VCaP (cell line): ENCODE measurements around the gene NRXN2.

Experiments used
- H3K27ac ChIP-seq: fragments of 450-650 bp; 2 replicates; pipeline ENCODE4 v1.5.1; 2017
- TF ChIP-seq, protein P1 (sequence below): fragments of 450-650 bp; conservative IDR thresholded peaks from 2 replicates; pipeline ENCODE4 v1.5.1; 2017; ENCODE audit warnings: mild to moderate bottlenecking, moderate library complexity

The NRXN2 gene

DNA sequence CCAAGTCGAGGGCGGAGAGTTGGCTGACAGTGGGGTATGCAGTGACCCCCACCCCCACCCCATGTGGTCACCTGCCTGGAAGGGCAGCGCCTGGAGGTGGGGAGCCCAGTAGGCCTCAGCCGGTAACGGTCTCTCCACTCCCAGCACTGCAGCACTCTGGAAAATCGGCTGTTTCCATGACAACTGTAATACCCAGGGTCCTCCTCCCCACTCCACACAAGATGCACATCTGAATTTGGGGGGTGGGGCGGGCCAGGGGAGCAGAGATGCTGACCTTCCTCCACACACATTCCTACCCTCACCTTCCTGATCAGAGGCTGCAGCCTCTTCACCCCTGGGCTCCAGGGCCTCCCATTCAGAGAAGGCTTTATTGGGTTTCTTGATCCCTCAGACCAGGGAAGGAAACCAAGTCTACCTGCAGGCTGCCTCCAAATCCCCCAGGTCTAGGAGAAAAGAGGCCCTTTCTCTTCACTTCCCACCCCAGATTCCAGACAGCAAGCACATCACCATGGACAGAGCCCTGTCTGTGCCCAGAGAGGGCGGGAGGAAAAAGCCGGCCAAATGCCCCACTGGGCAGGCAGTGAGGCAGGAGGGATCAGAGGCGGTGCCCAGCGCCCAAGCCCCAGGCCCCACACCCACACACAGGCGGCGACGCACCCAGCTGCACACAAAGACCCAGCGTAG lies 85.5 kb downstream of the NRXN2 start:
- H3K27ac ChIP-seq: no peak overlapping the region
- TF ChIP-seq, protein P1, sequence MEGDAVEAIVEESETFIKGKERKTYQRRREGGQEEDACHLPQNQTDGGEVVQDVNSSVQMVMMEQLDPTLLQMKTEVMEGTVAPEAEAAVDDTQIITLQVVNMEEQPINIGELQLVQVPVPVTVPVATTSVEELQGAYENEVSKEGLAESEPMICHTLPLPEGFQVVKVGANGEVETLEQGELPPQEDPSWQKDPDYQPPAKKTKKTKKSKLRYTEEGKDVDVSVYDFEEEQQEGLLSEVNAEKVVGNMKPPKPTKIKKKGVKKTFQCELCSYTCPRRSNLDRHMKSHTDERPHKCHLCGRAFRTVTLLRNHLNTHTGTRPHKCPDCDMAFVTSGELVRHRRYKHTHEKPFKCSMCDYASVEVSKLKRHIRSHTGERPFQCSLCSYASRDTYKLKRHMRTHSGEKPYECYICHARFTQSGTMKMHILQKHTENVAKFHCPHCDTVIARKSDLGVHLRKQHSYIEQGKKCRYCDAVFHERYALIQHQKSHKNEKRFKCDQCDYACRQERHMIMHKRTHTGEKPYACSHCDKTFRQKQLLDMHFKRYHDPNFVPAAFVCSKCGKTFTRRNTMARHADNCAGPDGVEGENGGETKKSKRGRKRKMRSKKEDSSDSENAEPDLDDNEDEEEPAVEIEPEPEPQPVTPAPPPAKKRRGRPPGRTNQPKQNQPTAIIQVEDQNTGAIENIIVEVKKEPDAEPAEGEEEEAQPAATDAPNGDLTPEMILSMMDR: no peak

DNA sequence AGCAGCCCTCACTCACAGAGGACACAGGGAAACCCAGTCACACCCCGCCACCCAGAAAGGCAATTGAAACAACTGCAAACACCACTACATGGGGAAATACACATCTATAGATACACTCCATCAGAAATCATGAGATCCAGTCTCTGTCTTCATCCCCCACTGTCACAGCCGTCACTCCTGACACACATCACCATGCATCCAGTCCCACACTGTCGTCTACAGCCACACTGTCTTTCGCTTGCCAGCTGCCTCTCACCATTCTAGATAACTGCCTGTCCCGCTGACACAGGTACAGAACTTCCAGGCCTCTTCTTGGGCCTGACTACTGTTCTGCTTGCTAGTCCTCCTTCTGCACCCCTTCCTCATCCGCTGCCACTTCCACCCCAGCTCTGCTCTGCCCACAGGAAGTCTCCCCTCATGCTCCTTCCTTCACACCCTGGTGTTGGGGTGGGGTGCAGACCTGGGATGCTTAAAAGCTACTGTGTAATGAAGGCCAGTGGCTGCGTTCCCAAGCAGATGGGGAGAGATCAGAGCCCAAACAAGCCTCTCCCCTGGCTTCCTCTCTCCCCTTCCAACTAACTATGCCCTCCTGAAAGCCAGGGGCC lies 89.3 kb downstream of the NRXN2 start:
- TF ChIP-seq, protein P1: no peak
- no peak overlapping the region for H3K27ac ChIP-seq

DNA sequence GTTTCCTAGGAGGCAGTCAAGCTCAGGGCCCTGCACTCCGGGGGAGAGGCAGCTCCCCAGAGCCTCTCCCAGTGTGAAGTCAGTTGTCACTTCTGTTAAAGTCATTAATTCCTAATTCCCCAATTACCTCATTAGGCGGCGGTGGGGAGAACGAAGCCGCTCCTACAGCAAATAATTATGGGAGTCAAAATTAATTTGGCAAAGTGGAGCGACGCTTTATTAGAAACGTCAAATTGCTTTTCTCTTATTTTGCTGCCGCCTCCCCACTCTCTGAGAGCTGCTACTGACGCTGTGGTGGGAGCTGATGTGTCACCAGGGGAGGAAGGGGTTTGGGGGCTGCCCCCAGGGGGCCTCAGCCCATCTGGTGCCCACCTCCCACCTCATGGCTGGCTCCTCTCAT lies 90.3 kb downstream of the NRXN2 start:
- TF ChIP-seq, protein P1: no peak
- H3K27ac ChIP-seq: no peak overlapping the region

DNA sequence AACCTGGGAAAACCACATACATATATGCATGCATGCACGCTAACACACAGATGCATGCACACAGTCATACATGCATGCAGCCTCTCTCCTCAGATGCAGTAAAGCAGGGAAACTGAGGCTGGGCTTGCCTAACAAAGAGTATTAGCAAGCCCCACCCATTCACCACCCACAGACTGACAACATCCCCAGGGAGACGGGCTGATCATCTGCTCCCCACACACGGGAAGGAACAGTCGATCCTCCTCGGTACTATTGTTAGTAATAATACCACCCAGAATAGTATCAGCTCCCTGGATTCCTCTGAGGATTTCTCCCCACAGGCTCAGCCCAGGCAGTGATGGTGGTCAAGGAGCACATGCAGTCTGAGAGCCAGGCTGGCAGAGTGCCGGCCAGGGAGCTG lies 90.8 kb downstream of the NRXN2 start:
- TF ChIP-seq, protein P1: no peak
- H3K27ac ChIP-seq: no peak overlapping the region

DNA sequence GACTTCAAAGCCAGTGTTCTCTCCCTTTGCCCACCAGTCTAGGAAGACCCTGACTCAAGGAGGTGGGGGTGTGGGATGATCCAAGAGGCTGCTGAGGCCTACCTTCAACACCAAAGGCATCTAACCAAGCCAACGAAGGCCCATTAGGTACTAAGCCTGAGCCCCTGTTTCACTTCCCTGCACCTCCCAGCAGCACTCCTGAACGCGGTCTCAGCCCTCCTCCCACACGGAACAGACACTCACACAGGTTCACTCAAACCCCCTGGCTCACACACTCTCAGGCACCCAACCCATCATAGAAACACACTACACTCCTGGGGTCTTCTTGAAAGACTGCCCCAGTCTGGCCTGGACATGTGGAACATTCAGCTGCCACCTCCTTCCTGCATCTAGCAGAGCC lies 91.3 kb downstream of the NRXN2 start:
- TF ChIP-seq, protein P1: no peak
- H3K27ac ChIP-seq: no peak overlapping the region

DNA sequence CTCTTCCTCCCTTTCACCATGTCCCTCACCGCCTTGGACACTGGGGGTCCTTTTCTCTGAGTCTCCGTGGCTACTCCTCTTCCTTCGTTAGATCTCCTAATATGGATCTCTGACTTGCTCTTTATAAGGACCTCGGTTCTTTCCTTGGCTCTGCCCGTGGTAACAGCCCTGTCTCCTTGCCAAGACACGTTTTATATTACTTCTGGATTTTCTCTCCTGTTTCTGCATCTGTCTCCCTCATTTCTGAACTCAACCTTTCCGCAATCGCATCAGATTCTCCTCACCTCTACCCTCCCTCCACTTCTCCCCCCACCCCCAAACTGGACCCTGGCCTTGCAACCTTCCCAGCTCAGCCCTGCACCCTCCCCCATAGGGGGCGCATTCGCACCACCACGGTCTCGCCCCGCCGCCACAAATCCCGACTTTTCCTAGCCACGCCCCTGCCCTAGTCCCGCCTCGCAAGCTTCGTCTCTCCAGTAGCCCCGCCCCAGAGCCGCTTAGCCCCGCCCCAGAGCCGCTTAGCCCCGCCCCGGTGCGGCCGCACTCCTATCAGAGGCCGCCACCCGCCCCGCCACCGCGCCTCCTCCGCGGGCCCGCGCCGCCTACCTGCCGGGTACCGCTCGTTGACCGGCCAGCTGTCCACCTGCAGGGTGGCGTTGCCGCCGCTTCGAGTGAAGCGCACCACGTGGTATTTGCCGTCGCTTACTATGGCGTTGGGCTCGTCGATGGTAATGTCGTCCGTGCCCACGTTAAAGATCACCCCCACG lies 93.0 kb downstream of the NRXN2 start:
- H3K27ac ChIP-seq: no peak overlapping the region
- TF ChIP-seq, protein P1: no peak

DNA sequence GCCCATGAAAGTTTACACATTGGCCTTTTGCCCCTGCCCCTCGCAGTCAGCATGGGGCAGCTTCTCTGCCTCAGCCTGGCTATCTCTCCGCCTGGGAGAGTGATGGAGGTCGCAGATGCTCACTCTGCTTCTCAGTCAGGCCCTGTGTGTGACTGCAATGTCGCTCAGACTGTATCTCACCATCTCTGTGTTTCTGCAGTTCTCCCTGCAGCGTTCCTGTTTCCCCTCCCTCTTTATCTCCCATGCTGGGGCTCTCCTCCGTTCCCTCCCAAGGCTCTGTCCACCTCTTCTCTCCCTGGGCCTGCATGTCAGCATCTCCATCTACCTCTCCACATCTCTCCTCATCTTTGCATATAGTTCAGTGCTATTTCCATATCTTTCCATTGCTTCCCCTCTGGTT lies 93.9 kb downstream of the NRXN2 start:
- TF ChIP-seq, protein P1: no peak
- no peak overlapping the region for H3K27ac ChIP-seq
